ENCODE results near the gene PTPN13.
"Not testable (repeated sequence)": the region's sequence is repeated elsewhere in the genome, so short reads cannot be mapped to it uniquely, and the experiment has no call there.

The PTPN13 gene

GRCh38 chr4:86683983-86684382, 89.9 kb downstream of the PTPN13 start:
- no peak for DNase-seq
- Mint-ChIP-seq H3K9me3 (no peaks in the 10 kb centered on the region), H3K36me3 (ENCODE audit: low read depth) (no peaks in the 10 kb centered on the region), H3K4me3 (no peak overlapping the region), H3K27me3 (no peaks in the 10 kb centered on the region), H3K4me1 (ENCODE audit: low read depth) (no peaks in the 10 kb centered on the region), H3K27ac (no peak overlapping the region)

GRCh38 chr4:86685401-86685800, 91.3 kb downstream of the PTPN13 start:
- no peaks in the 10 kb centered on the region for H3K36me3 Mint-ChIP-seq (ENCODE audit: low read depth)
- H3K4me3 Mint-ChIP-seq: no peak overlapping the region
- H3K4me1 Mint-ChIP-seq (ENCODE audit: low read depth): no peaks in the 10 kb centered on the region
- no peaks in the 10 kb centered on the region for H3K9me3 Mint-ChIP-seq
- no peaks in the 10 kb centered on the region for H3K27me3 Mint-ChIP-seq
- DNase-seq: no peak
- H3K27ac Mint-ChIP-seq: no peak overlapping the region

- H3K9me3 Mint-ChIP-seq: no peaks in the 10 kb centered on the region
- no peaks in the 10 kb centered on the region for H3K4me1 Mint-ChIP-seq (ENCODE audit: low read depth)
- H3K4me3 Mint-ChIP-seq: no peak overlapping the region
- no peaks in the 10 kb centered on the region for H3K27me3 Mint-ChIP-seq
- H3K27ac Mint-ChIP-seq: no peak overlapping the region
- DNase-seq: no peak
- H3K36me3 Mint-ChIP-seq (ENCODE audit: low read depth): no peaks in the 10 kb centered on the region
These were observed 92.6 kb downstream of the PTPN13 start for GRCh38 chr4:86686741-86687140.

- H3K27ac Mint-ChIP-seq: no peak overlapping the region
- no peaks in the 10 kb centered on the region for H3K4me1 Mint-ChIP-seq (ENCODE audit: low read depth)
- DNase-seq: no peak
- H3K9me3 Mint-ChIP-seq: no peaks in the 10 kb centered on the region
- no peaks in the 10 kb centered on the region for H3K36me3 Mint-ChIP-seq (ENCODE audit: low read depth)
- H3K4me3 Mint-ChIP-seq: no peak overlapping the region
- no peaks in the 10 kb centered on the region for H3K27me3 Mint-ChIP-seq
These were observed 93.9 kb downstream of the PTPN13 start for GRCh38 chr4:86688026-86688425.

- H3K4me1 Mint-ChIP-seq (ENCODE audit: low read depth): no peaks in the 10 kb centered on the region
These were observed 110.5 kb downstream of the PTPN13 start for GRCh38 chr4:86704601-86705000.

GRCh38 chr4:86706923-86707597, 112.9 kb downstream of the PTPN13 start:
- no peak overlapping the region for H3K27ac Mint-ChIP-seq
- no peak for DNase-seq

More at GRCh38 chr4:86704601-86705000, 110.5 kb downstream of the PTPN13 start:
- no peak overlapping the region for H3K27ac Mint-ChIP-seq
- no peaks in the 10 kb centered on the region for H3K27me3 Mint-ChIP-seq
- H3K4me3 Mint-ChIP-seq: no peak overlapping the region
- no peaks in the 10 kb centered on the region for H3K36me3 Mint-ChIP-seq (ENCODE audit: low read depth)
- H3K9me3 Mint-ChIP-seq: no peaks in the 10 kb centered on the region
- DNase-seq: no peak

GRCh38 chr4:86717651-86718050, 123.5 kb downstream of the PTPN13 start:
- H3K4me1 Mint-ChIP-seq (ENCODE audit: low read depth): no peaks in the 10 kb centered on the region
- H3K9me3 Mint-ChIP-seq: no peaks in the 10 kb centered on the region
- DNase-seq: no peak
- H3K27me3 Mint-ChIP-seq: no peaks in the 10 kb centered on the region
- H3K36me3 Mint-ChIP-seq (ENCODE audit: low read depth): peaks cover 2% of the 10 kb centered on the region
- H3K27ac Mint-ChIP-seq: no peak overlapping the region
- no peak overlapping the region for H3K4me3 Mint-ChIP-seq

More at GRCh38 chr4:86706923-86707597, 112.9 kb downstream of the PTPN13 start:
- H3K9me3 Mint-ChIP-seq: no peaks in the 10 kb centered on the region
- no peaks in the 10 kb centered on the region for H3K4me1 Mint-ChIP-seq (ENCODE audit: low read depth)
- no peaks in the 10 kb centered on the region for H3K36me3 Mint-ChIP-seq (ENCODE audit: low read depth)
- no peaks in the 10 kb centered on the region for H3K27me3 Mint-ChIP-seq
- no peak overlapping the region for H3K4me3 Mint-ChIP-seq

GRCh38 chr4:86718152-86718551, 124.0 kb downstream of the PTPN13 start:
- Mint-ChIP-seq H3K4me3 (no peak overlapping the region), H3K4me1 (ENCODE audit: low read depth) (no peaks in the 10 kb centered on the region), H3K27ac (no peak overlapping the region), H3K36me3 (ENCODE audit: low read depth) (peaks cover 2% of the 10 kb centered on the region), H3K27me3 (no peaks in the 10 kb centered on the region), H3K9me3 (no peaks in the 10 kb centered on the region)
- no peak for DNase-seq

- H3K36me3 Mint-ChIP-seq (ENCODE audit: low read depth); DNase-seq; H3K27ac Mint-ChIP-seq; H3K27me3 Mint-ChIP-seq; H3K4me1 Mint-ChIP-seq (ENCODE audit: low read depth); H3K4me3 Mint-ChIP-seq; H3K9me3 Mint-ChIP-seq: not testable (repeated sequence)
These were observed 125.0 kb downstream of the PTPN13 start for GRCh38 chr4:86719149-86719548.

- Mint-ChIP-seq H3K36me3 (ENCODE audit: low read depth) (peaks cover 2% of the 10 kb centered on the region), H3K27me3 (no peaks in the 10 kb centered on the region), H3K9me3 (no peaks in the 10 kb centered on the region), H3K27ac (no peak overlapping the region), H3K4me1 (ENCODE audit: low read depth) (no peaks in the 10 kb centered on the region), H3K4me3 (no peak overlapping the region)
- DNase-seq: no peak
These were observed 126.5 kb downstream of the PTPN13 start for GRCh38 chr4:86720508-86721068.

- Mint-ChIP-seq H3K4me1 (ENCODE audit: low read depth) (no peaks in the 10 kb centered on the region), H3K9me3 (no peaks in the 10 kb centered on the region), H3K27ac (no peak overlapping the region), H3K4me3 (no peak overlapping the region), H3K36me3 (ENCODE audit: low read depth) (peaks cover 2% of the 10 kb centered on the region), H3K27me3 (no peaks in the 10 kb centered on the region)
- DNase-seq: no peak
These were observed 127.3 kb downstream of the PTPN13 start for GRCh38 chr4:86721412-86721811.

GRCh38 chr4:86730310-86730709, 136.2 kb downstream of the PTPN13 start:
- Mint-ChIP-seq H3K27me3 (no peaks in the 10 kb centered on the region), H3K9me3 (no peaks in the 10 kb centered on the region), H3K4me1 (ENCODE audit: low read depth) (peaks cover 2% of the 10 kb centered on the region), H3K4me3 (no peak overlapping the region), H3K36me3 (ENCODE audit: low read depth) (no peaks in the 10 kb centered on the region), H3K27ac (no peak overlapping the region)
- DNase-seq: no peak

- no peak for DNase-seq
- Mint-ChIP-seq H3K4me1 (ENCODE audit: low read depth) (no peaks in the 10 kb centered on the region), H3K4me3 (no peak overlapping the region), H3K27ac (no peak overlapping the region), H3K27me3 (no peaks in the 10 kb centered on the region), H3K9me3 (no peaks in the 10 kb centered on the region), H3K36me3 (ENCODE audit: low read depth) (no peaks in the 10 kb centered on the region)
These were observed 143.1 kb downstream of the PTPN13 start for GRCh38 chr4:86737244-86737643.

GRCh38 chr4:86741846-86742245, 147.7 kb downstream of the PTPN13 start:
- no peak overlapping the region for H3K27ac Mint-ChIP-seq
- H3K9me3 Mint-ChIP-seq: no peaks in the 10 kb centered on the region
- no peak overlapping the region for H3K4me3 Mint-ChIP-seq
- H3K36me3 Mint-ChIP-seq (ENCODE audit: low read depth): no peaks in the 10 kb centered on the region
- H3K27me3 Mint-ChIP-seq: peaks cover 2% of the 10 kb centered on the region
- no peak for DNase-seq
- H3K4me1 Mint-ChIP-seq (ENCODE audit: low read depth): no peaks in the 10 kb centered on the region

- H3K4me1 Mint-ChIP-seq (ENCODE audit: low read depth): no peaks in the 10 kb centered on the region
- no peaks in the 10 kb centered on the region for H3K36me3 Mint-ChIP-seq (ENCODE audit: low read depth)
- no peak overlapping the region for H3K27ac Mint-ChIP-seq
- H3K9me3 Mint-ChIP-seq: no peaks in the 10 kb centered on the region
- DNase-seq: no peak
- peaks cover 2% of the 10 kb centered on the region for H3K27me3 Mint-ChIP-seq
- no peak overlapping the region for H3K4me3 Mint-ChIP-seq
These were observed 150.5 kb downstream of the PTPN13 start for GRCh38 chr4:86744570-86744969.
